Fibroblast of pulmonary artery (primary cell): ENCODE data around the gene ARPC1A.
A peak's percentile ranks its signal among the peaks of the same experiment; 100 is the strongest.
"Not testable (repeated sequence)": the region's sequence is repeated elsewhere in the genome, so short reads cannot be mapped to it uniquely, and the experiment has no call there.

Source experiments
- DNase-seq: peaks from one replicate; pipeline ENCODE4 v3.0.0-alpha.2; 2010; ENCODE audit warnings: low read depth
- H3K4me3 ChIP-seq: replicated peaks from 2 replicates; pipeline ENCODE4 v1.5.1; 2011; ENCODE audit warnings: low read depth, mild to moderate bottlenecking, control low read depth, low read length, moderate library complexity
- CTCF ChIP-seq: IDR thresholded peaks from 2 replicates; pipeline ENCODE4 v1.5.1; 2011; ENCODE audit warnings: mild to moderate bottlenecking, control low read depth, low read length, inconsistent platforms; ENCODE audit errors: missing control alignments

The ARPC1A gene

GRCh38 chr7:99383791-99384370 is 58.2 kb downstream of the ARPC1A start:
- DNase-seq, result no peak
- no peak overlapping the region for H3K4me3 ChIP-seq
- TF ChIP-seq CTCF, result no peak

- H3K4me3 ChIP-seq, result no peak overlapping the region
- TF ChIP-seq CTCF, result no peak
- no peak for DNase-seq
These were observed 58.8 kb downstream of the ARPC1A start for GRCh38 chr7:99384523-99384922.

GRCh38 chr7:99385564-99385963 is 59.9 kb downstream of the ARPC1A start:
- no peak for DNase-seq
- H3K4me3 ChIP-seq, result no peak overlapping the region
- TF ChIP-seq CTCF, result no peak

GRCh38 chr7:99386584-99387238 is 61.0 kb downstream of the ARPC1A start:
- peak; percentile 39 for TF ChIP-seq CTCF
- H3K4me3 ChIP-seq, result no peak overlapping the region
- peak; percentile 59 for DNase-seq

GRCh38 chr7:99387239-99387635 is 61.5 kb downstream of the ARPC1A start:
- DNase-seq, H3K4me3 ChIP-seq: not testable (repeated sequence)

GRCh38 chr7:99387912-99388311 is 62.2 kb downstream of the ARPC1A start:
- H3K4me3 ChIP-seq, result no peak overlapping the region
- DNase-seq, result no peak
- no peak for TF ChIP-seq CTCF

- TF ChIP-seq CTCF, result no peak
- H3K4me3 ChIP-seq, result no peak overlapping the region
- no peak for DNase-seq
These were observed 64.1 kb downstream of the ARPC1A start for GRCh38 chr7:99389772-99390171.
